ENCODE results near the gene SMOC2.

DNA sequence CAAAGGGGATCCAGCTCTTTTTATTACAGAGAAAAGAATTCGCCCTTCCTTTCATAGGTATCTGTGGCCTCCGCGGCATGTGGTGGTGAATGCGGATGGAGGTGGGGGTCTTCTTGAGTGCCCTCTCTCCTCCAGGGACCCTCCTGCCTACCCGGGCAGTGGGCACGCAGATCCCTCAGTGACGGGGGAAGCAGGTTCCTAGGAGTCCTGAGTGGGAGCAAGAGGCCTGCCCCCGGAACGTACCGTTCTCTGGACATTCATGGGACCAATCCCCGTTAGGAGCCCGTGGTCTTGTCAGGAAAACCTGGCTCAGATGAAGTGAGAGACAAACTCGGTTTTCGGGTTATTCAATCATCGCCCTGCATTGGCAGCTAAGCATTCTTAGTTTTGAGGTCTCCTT, 56.4 kb downstream of the SMOC2 start:
- TF ChIP-seq, protein P1, sequence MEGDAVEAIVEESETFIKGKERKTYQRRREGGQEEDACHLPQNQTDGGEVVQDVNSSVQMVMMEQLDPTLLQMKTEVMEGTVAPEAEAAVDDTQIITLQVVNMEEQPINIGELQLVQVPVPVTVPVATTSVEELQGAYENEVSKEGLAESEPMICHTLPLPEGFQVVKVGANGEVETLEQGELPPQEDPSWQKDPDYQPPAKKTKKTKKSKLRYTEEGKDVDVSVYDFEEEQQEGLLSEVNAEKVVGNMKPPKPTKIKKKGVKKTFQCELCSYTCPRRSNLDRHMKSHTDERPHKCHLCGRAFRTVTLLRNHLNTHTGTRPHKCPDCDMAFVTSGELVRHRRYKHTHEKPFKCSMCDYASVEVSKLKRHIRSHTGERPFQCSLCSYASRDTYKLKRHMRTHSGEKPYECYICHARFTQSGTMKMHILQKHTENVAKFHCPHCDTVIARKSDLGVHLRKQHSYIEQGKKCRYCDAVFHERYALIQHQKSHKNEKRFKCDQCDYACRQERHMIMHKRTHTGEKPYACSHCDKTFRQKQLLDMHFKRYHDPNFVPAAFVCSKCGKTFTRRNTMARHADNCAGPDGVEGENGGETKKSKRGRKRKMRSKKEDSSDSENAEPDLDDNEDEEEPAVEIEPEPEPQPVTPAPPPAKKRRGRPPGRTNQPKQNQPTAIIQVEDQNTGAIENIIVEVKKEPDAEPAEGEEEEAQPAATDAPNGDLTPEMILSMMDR (IDR thresholded peaks at IDR 0.05) = no peak
- no peak for TF ChIP-seq POLR2A (IDR thresholded peaks at IDR 0.05)
- TF ChIP-seq EP300 (IDR thresholded peaks at IDR 0.05) = no peak

All from tibial nerve (tissue), 4 donors.